ENCODE results near the gene APLF. TPM values are rescaled to one million over a fixed set of nuclear protein-coding genes. Genes with fewer than 3 reads are reported as not detected.

Gene APLF
- polyA plus RNA-seq, 1 of the 3 experiments (the other 2 are of a cell fraction): 1.1 TPM

DNA sequence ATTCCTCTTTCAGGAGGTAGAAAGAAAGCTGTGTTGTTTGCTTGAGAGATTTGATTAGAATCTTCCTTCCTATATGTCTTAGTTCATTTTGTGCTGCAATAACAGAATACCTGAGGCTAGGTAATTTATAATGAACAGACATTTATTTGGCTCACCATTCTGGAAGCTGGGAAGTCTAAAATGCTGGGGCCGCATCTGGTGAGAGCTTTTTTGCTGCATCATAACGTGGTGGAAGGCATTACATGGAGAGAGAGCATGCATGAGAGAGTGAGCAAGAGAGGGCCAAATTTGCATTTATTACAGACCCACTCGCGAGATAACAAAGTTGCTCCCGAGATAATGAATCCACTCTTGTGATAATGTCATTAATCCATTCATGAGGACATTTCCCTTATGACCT lies 34.4 kb downstream of the APLF start:
- Histone ChIP-seq H2AFZ (ENCODE audit: low read depth) (no peak overlapping the region), H3K36me3 (replicated peaks in 1 of 2; ENCODE audit: control insufficient read depth in 1 of 2, insufficient read depth in 2 of 2, low read length in 1 of 2) (peaks cover 0 to 4% of the 10 kb centered on the region in 2 experiments), H3K9ac (no peak overlapping the region), H3K4me3 (ENCODE audit: low read depth in 2 of 2, low read length in 1 of 2) (no peak overlapping the region), H3K9me3 (no peaks in the 10 kb centered on the region), H3K79me2 (ENCODE audit: insufficient read depth) (no peaks in the 10 kb centered on the region), H3K27ac (ENCODE audit: low read depth in 2 of 2, low read length in 1 of 2) (no peak overlapping the region), H3K4me1 (ENCODE audit: control insufficient read depth in 1 of 2, insufficient read depth in 2 of 2, low read depth in 1 of 2, low read length in 1 of 2) (peaks cover 0 to 4% of the 10 kb centered on the region in 2 experiments; a peak in 2 of 4 replicates), H3K4me2 (no peak overlapping the region), H3F3A (replicated peaks; ENCODE audit: insufficient read depth) (no peaks in the 10 kb centered on the region), H4K20me1 (ENCODE audit: insufficient read depth) (no peaks in the 10 kb centered on the region), H3K27me3 (ENCODE audit: insufficient read depth) (no peaks in the 10 kb centered on the region), H3K9me2 (no peaks in the 10 kb centered on the region; the same call in 1 of the 2 replicates)
- no peak for TF ChIP-seq CHD2 (IDR thresholded peaks at IDR 0.05; ENCODE audit: low read length, partially characterized antibody)
- TF ChIP-seq RAD21 (IDR thresholded peaks at IDR 0.05; ENCODE audit: low read length): no peak
- TF ChIP-seq, protein P1, sequence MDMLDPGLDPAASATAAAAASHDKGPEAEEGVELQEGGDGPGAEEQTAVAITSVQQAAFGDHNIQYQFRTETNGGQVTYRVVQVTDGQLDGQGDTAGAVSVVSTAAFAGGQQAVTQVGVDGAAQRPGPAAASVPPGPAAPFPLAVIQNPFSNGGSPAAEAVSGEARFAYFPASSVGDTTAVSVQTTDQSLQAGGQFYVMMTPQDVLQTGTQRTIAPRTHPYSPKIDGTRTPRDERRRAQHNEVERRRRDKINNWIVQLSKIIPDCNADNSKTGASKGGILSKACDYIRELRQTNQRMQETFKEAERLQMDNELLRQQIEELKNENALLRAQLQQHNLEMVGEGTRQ (IDR thresholded peaks at IDR 0.05; ENCODE audit: borderline replicate concordance, low read depth, low read length): no peak
- TF ChIP-seq, protein P2, sequence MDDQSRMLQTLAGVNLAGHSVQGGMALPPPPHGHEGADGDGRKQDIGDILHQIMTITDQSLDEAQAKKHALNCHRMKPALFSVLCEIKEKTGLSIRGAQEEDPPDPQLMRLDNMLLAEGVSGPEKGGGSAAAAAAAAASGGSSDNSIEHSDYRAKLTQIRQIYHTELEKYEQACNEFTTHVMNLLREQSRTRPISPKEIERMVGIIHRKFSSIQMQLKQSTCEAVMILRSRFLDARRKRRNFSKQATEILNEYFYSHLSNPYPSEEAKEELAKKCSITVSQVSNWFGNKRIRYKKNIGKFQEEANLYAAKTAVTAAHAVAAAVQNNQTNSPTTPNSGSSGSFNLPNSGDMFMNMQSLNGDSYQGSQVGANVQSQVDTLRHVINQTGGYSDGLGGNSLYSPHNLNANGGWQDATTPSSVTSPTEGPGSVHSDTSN (IDR thresholded peaks at IDR 0.05): no peak
- TF ChIP-seq MXI1 (IDR thresholded peaks at IDR 0.05; ENCODE audit: low read depth, low read length): no peak
- no peak for TF ChIP-seq RFX5 (IDR thresholded peaks at IDR 0.05; ENCODE audit: low read length)
- TF ChIP-seq SMC3 (IDR thresholded peaks at IDR 0.05; ENCODE audit: low read depth, low read length): no peak
- no peak for TF ChIP-seq NRF1 (IDR thresholded peaks at IDR 0.05; ENCODE audit: low read depth, low read length)
- POLR2A ChIA-PET: no interaction called here
- no peak for DNase-seq
- CTCF ChIA-PET: interaction anchor here (9.2 kb wide), 1 partner anchor 15 kb away, joined by 58 read pairs; no protein-coding TSS in a partner anchor
- 78% methylated on average over 5 of the region's 5 CpGs for WGBS (ENCODE audit: low lambda C conversion rate)

DNA sequence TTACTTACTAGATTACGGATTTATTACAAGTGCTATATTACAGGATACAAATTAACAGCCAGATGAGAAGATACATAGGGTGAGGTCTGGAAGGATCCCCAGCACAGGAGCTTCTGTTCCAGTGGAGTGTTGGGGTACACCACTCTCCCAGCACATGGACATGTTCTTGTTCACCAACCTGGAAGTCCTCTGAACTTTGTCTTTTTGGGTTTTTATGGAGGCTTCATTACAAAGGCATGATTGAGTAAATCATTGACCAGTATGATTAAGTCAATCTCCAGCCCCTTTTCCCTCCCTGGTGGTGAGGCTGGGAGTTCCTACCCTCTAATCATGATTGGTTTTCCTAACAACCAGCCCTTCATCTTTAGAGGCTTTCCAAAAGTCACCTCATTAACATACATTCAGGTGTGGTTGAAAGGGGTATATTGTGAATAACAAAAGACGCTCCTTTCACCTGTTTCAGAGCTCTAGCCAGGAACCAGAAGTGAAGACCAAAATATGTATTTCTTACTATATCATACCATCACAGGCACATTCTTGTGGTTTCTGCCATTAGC lies 38.3 kb downstream of the APLF start:
- H3K9ac ChIP-seq: no peak overlapping the region
- H3F3A ChIP-seq (replicated peaks; ENCODE audit: insufficient read depth): no peaks in the 10 kb centered on the region
- POLR2A ChIA-PET: no interaction called here
- H3K79me2 ChIP-seq (ENCODE audit: insufficient read depth): no peaks in the 10 kb centered on the region
- H3K9me2 ChIP-seq: no peaks in the 10 kb centered on the region; the same call in 1 of the 2 replicates
- H3K4me2 ChIP-seq: no peak overlapping the region
- no peak overlapping the region for H3K27ac ChIP-seq (ENCODE audit: low read depth in 2 of 2, low read length in 1 of 2)
- peaks cover 0 to 5% of the 10 kb centered on the region in 2 experiments for H3K36me3 ChIP-seq (replicated peaks in 1 of 2; ENCODE audit: control insufficient read depth in 1 of 2, insufficient read depth in 2 of 2, low read length in 1 of 2)
- H3K27me3 ChIP-seq (ENCODE audit: insufficient read depth): no peaks in the 10 kb centered on the region
- H3K4me1 ChIP-seq (ENCODE audit: control insufficient read depth in 1 of 2, insufficient read depth in 2 of 2, low read depth in 1 of 2, low read length in 1 of 2): peaks cover 0 to 4% of the 10 kb centered on the region in 2 experiments; a peak in 2 of 4 replicates
- no peak overlapping the region for H2AFZ ChIP-seq (ENCODE audit: low read depth)
- H3K9me3 ChIP-seq: no peaks in the 10 kb centered on the region
- no peak overlapping the region for H3K4me3 ChIP-seq (ENCODE audit: low read depth in 2 of 2, low read length in 1 of 2)
- 95% methylated on average over 2 of the region's 2 CpGs for WGBS (ENCODE audit: low lambda C conversion rate)
- DNase-seq: no peak
- no peaks in the 10 kb centered on the region for H4K20me1 ChIP-seq (ENCODE audit: insufficient read depth)
- CTCF ChIA-PET: interaction anchor here (0.9 to 9.2 kb wide), 3 partner anchors 18 to 42 kb away, joined by 3 to 58 read pairs (median 4); no protein-coding TSS in a partner anchor
- no peak for TF ChIP-seq YY1 (IDR thresholded peaks at IDR 0.05; ENCODE audit: low read depth)
- no peak for TF ChIP-seq MEF2A (IDR thresholded peaks at IDR 0.05; ENCODE audit: borderline replicate concordance, low read depth)
- TF ChIP-seq, protein P3, sequence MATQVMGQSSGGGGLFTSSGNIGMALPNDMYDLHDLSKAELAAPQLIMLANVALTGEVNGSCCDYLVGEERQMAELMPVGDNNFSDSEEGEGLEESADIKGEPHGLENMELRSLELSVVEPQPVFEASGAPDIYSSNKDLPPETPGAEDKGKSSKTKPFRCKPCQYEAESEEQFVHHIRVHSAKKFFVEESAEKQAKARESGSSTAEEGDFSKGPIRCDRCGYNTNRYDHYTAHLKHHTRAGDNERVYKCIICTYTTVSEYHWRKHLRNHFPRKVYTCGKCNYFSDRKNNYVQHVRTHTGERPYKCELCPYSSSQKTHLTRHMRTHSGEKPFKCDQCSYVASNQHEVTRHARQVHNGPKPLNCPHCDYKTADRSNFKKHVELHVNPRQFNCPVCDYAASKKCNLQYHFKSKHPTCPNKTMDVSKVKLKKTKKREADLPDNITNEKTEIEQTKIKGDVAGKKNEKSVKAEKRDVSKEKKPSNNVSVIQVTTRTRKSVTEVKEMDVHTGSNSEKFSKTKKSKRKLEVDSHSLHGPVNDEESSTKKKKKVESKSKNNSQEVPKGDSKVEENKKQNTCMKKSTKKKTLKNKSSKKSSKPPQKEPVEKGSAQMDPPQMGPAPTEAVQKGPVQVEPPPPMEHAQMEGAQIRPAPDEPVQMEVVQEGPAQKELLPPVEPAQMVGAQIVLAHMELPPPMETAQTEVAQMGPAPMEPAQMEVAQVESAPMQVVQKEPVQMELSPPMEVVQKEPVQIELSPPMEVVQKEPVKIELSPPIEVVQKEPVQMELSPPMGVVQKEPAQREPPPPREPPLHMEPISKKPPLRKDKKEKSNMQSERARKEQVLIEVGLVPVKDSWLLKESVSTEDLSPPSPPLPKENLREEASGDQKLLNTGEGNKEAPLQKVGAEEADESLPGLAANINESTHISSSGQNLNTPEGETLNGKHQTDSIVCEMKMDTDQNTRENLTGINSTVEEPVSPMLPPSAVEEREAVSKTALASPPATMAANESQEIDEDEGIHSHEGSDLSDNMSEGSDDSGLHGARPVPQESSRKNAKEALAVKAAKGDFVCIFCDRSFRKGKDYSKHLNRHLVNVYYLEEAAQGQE (IDR thresholded peaks at IDR 0.05; ENCODE audit: low read depth, low read length): no peak
- TF ChIP-seq SMC3 (IDR thresholded peaks at IDR 0.05; ENCODE audit: low read depth, low read length): no peak
- TF ChIP-seq RAD21 (IDR thresholded peaks at IDR 0.05; ENCODE audit: low read length): no peak
- TF ChIP-seq FOXM1 (IDR thresholded peaks at IDR 0.05; ENCODE audit: low read depth): no peak
- no peak for TF ChIP-seq GATA2 (CRISPR knock-in tag; IDR thresholded peaks at IDR 0.05)
- TF ChIP-seq, protein P2 (IDR thresholded peaks at IDR 0.05): no peak
- TF ChIP-seq ELF1 (IDR thresholded peaks at IDR 0.05): no peak
- TF ChIP-seq, protein P4, sequence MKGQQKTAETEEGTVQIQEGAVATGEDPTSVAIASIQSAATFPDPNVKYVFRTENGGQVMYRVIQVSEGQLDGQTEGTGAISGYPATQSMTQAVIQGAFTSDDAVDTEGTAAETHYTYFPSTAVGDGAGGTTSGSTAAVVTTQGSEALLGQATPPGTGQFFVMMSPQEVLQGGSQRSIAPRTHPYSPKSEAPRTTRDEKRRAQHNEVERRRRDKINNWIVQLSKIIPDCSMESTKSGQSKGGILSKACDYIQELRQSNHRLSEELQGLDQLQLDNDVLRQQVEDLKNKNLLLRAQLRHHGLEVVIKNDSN (IDR thresholded peaks at IDR 0.05; ENCODE audit: borderline replicate concordance, low read depth): no peak
- TF ChIP-seq, protein P1 (IDR thresholded peaks at IDR 0.05; ENCODE audit: borderline replicate concordance, low read depth, low read length): no peak
- no peak for TF ChIP-seq CHD2 (IDR thresholded peaks at IDR 0.05; ENCODE audit: low read length, partially characterized antibody)
- no peak for TF ChIP-seq POLR2AphosphoS5 (IDR thresholded peaks at IDR 0.05; ENCODE audit: low read depth, low read length)
- no peak for TF ChIP-seq NRF1 (IDR thresholded peaks at IDR 0.05; ENCODE audit: low read depth, low read length)
- no peak for TF ChIP-seq GABPA (IDR thresholded peaks at IDR 0.05; ENCODE audit: low read depth)
- TF ChIP-seq RFX5 (IDR thresholded peaks at IDR 0.05; ENCODE audit: low read length): no peak

Data from SK-N-SH (cell line).